GM12878 (cell line): ENCODE data around the gene MBNL1. TPM values are rescaled to one million over a fixed set of nuclear protein-coding genes. Genes with fewer than 3 reads are reported as not detected.

Source experiments
- ATAC-seq: fragments of 200-7000 bp; cut with Tn5 transposase; 3 replicates; pipeline ENCODE4 v1.9.1; 2020; ENCODE audit warnings: mild to moderate bottlenecking, moderate library complexity
- BruUV-seq: library from RNA; stranded (reverse); fragments of 400-500 nt; replicated peaks from 2 replicates; lab custom pipeline; 2021; lab: Mats Ljungman, UMichigan
- CTCF ChIA-PET: fragments of 300-600 bp; sonication (Branson Sonifier 250); formaldehyde crosslinking; extraction: SDS; loops from one replicate; lab custom pipeline; 2021; ENCODE audit warnings: inconsistent platforms; lab: Yijun Ruan, JAX
- POLR2A ChIA-PET: fragments of 350-600 bp; formaldehyde crosslinking; extraction: SDS; loops from one replicate; lab custom pipeline; 2021; ENCODE audit warnings: inconsistent platforms; lab: Charles Lee
- RAD21 ChIA-PET: fragments of 300-600 bp; sonication (Branson Sonifier 250); formaldehyde crosslinking; loops from one replicate; lab custom pipeline; 2023; ENCODE audit warnings: antibody characterized with exemption; ENCODE audit not compliant: unreplicated experiment; lab: Charles Lee
- SMC1A ChIA-PET: fragments of 300-600 bp; sonication (Branson Sonifier 250); formaldehyde crosslinking; loops from one replicate; lab custom pipeline; 2023; ENCODE audit not compliant: unreplicated experiment, uncharacterized antibody; lab: Charles Lee
- DNase-seq: peaks from one replicate; pipeline ENCODE4 v3.0.0-alpha.2; 2011; ENCODE audit warnings: low read depth, low spot score
- FAIRE-seq: peaks from 3 replicates; lab custom pipeline; 2011; peaks lifted over from hg19 to GRCh38; lab: Jason Lieb, UNC
- H2AFZ ChIP-seq: 2 replicates; pipeline ENCODE4 v1.6.0; 2011; ENCODE audit warnings: low read depth, low read length, control low read depth; ENCODE audit not compliant: control insufficient read depth
- H3K27ac ChIP-seq: 2 replicates; pipeline ENCODE4 v1.5.1; 2011; ENCODE audit warnings: control low read depth; ENCODE audit not compliant: control insufficient read depth, insufficient read depth
- H3K27me3 ChIP-seq, 2 experiments: replicated peaks in 1 of 2; 2 replicates each; pipeline versions ENCODE4 v1.6.0 to v1.6.1; 2011; ENCODE audit warnings: low read length in 1 of 2; ENCODE audit not compliant: control insufficient read depth in 2 of 2, insufficient read depth in 2 of 2
- H3K36me3 ChIP-seq, 2 experiments: 2 replicates each; pipeline ENCODE4 v1.5.1; 2011; ENCODE audit warnings: low read length in 1 of 2; ENCODE audit not compliant: control insufficient read depth in 2 of 2, insufficient read depth in 2 of 2
- H3K4me1 ChIP-seq: 2 replicates; pipeline ENCODE4 v1.6.1; 2011; ENCODE audit warnings: mild to moderate bottlenecking, low read length, moderate library complexity, mixed read lengths; ENCODE audit not compliant: control insufficient read depth, insufficient read depth
- H3K4me2 ChIP-seq: 2 replicates; pipeline ENCODE4 v1.6.0; 2011; ENCODE audit warnings: control low read depth; ENCODE audit not compliant: control insufficient read depth, insufficient read depth
- H3K4me3 ChIP-seq: fragments of 200-600 bp; sonication (generic); 2 replicates; pipeline ENCODE4 v1.5.1; 2016
- H3K79me2 ChIP-seq: 2 replicates; pipeline ENCODE4 v1.6.0; 2011; ENCODE audit warnings: low read length; ENCODE audit not compliant: control insufficient read depth, insufficient read depth
- H3K9ac ChIP-seq: 2 replicates; pipeline ENCODE4 v1.8.0; 2011; ENCODE audit warnings: low read length, control low read depth, mixed read lengths; ENCODE audit not compliant: control insufficient read depth, insufficient read depth
- H3K9me3 ChIP-seq: replicated peaks from 3 replicates; pipeline ENCODE4 v1.5.1; 2011; ENCODE audit warnings: mild to moderate bottlenecking, low read length; ENCODE audit not compliant: control insufficient read depth, insufficient read depth
- H4K20me1 ChIP-seq: 2 replicates; pipeline ENCODE4 v1.6.0; 2011; ENCODE audit not compliant: control insufficient read depth, insufficient read depth
- ASH2L ChIP-seq: fragments of 300-600, 200-600 bp; sonication (generic); IDR thresholded peaks from 2 replicates; pipeline ENCODE4 v1.6.1; 2017; ENCODE audit warnings: low read depth, mild to moderate bottlenecking, borderline replicate concordance
- BACH1 ChIP-seq: fragments of 450-650 bp; IDR thresholded peaks from 2 replicates; pipeline ENCODE4 v1.6.1; 2017; ENCODE audit warnings: mild to moderate bottlenecking, borderline replicate concordance
- CBFB ChIP-seq: IDR thresholded peaks from 2 replicates; pipeline ENCODE4 v1.6.1; 2016; ENCODE audit warnings: antibody characterized with exemption, low read depth
- ELK1 ChIP-seq: IDR thresholded peaks from 2 replicates; pipeline ENCODE4 v1.6.1; 2012; ENCODE audit warnings: low read depth, low read length, improper control_type of control experiment
- ETV6 ChIP-seq, 2 experiments: fragments of 450-650 bp in 1 of 2; IDR thresholded peaks in 1 of 2; conservative IDR thresholded peaks in 1 of 2; 2 replicates each; pipeline ENCODE4 v1.6.1; 2014; ENCODE audit warnings: antibody characterized with exemption in 1 of 2, borderline replicate concordance in 1 of 2, low read depth in 1 of 2, mild to moderate bottlenecking in 1 of 2, moderate library complexity in 1 of 2
- JUNB ChIP-seq: IDR thresholded peaks from 2 replicates; pipeline ENCODE4 v1.6.1; 2016; ENCODE audit warnings: antibody characterized with exemption, mild to moderate bottlenecking
- NFIC ChIP-seq: IDR thresholded peaks from 2 replicates; pipeline ENCODE4 v1.6.1; 2012; ENCODE audit warnings: low read depth, mild to moderate bottlenecking, inconsistent platforms, low read length, moderate library complexity
- NFXL1 ChIP-seq: fragments of 450-650 bp; IDR thresholded peaks from 2 replicates; pipeline ENCODE4 v1.6.1; 2017; ENCODE audit warnings: antibody characterized with exemption, mild to moderate bottlenecking, borderline replicate concordance
- NFYA ChIP-seq: IDR thresholded peaks from 2 replicates; pipeline ENCODE4 v1.6.1; 2011; ENCODE audit warnings: low read depth, mild to moderate bottlenecking, low read length, improper control_type of control experiment, borderline replicate concordance
- POLR2A ChIP-seq: IDR thresholded peaks from 2 replicates; pipeline ENCODE4 v1.6.1; 2011; ENCODE audit warnings: low read depth, mild to moderate bottlenecking, low read length
- POLR2AphosphoS5 ChIP-seq: IDR thresholded peaks from 2 replicates; pipeline ENCODE4 v1.6.1; 2011; ENCODE audit warnings: mild to moderate bottlenecking, low read length, inconsistent platforms
- ZBTB11 ChIP-seq: fragments of 450-650 bp; formaldehyde crosslinking; IDR thresholded peaks from 2 replicates; pipeline ENCODE4 v1.5.0; 2022; ENCODE audit warnings: mild to moderate bottlenecking, missing genetic modification characterization
- ZZZ3 ChIP-seq: IDR thresholded peaks from 2 replicates; pipeline ENCODE4 v1.6.1; 2011; ENCODE audit warnings: low read depth; ENCODE audit not compliant: control insufficient read depth, insufficient read length
- WGBS: methylation state at CpG from one replicate; pipeline ENCODE4 v1.1.6; 2016; ENCODE audit warnings: low lambda C conversion rate; ENCODE audit not compliant: insufficient replicate concordance, insufficient coverage; ENCODE audit errors: missing lambda C conversion rate; 5-methylcytosine and 5-hydroxymethylcytosine counted together
- in situ Hi-C: fragments of 300-500 bp; cut with MboI; formaldehyde crosslinking; loops from 9 replicates; pipeline ENCODE4 v1.14.3; 2018; ENCODE audit warnings: mixed read lengths
- intact Hi-C: fragments of 100-400 bp; cut with micrococcal nuclease; formaldehyde crosslinking; loops from one replicate; pipeline ENCODE4 v1.14.2; 2022; ENCODE audit not compliant: unreplicated experiment
- polyA plus RNA-seq, 11 experiments: library from polyadenylated mRNA; depleted of rRNA in 4 of 11; unstranded in 6 of 11; stranded (reverse) in 5 of 11; fragments of >200 nt; fragmentation: Nextera tagmentation in 4 of 11; fragmentation: Illumina TruSeq in 1 of 11; extraction: Ambion mirVana in 4 of 11; extraction: Trizol in 1 of 11; gene quantifications; 1 replicate in 1 of 11; 2 replicates in 10 of 11; pipeline versions ENCODE4 v1.2.1 to v1.2.3, GENCODE V29; 2011 to 2016; ENCODE audit warnings: inconsistent platforms in 2 of 11, missing spikeins in 2 of 11, low read depth in 1 of 11
- total RNA-seq, 4 experiments: library from RNA; depleted of rRNA in 3 of 4; stranded (reverse); fragments of >200 nt in 3 of 4; fragmentation: Illumina TruSeq in 1 of 4; extraction: Trizol in 1 of 4; gene quantifications; 2 replicates each; pipeline versions ENCODE4 v1.2.1 to v1.2.3, GENCODE V29; 2013 to 2021

Gene MBNL1
- total and polyA plus RNA-seq, 10 of the 15 experiments (the other 5 are each of a cell fraction or from before 2014, with no cell fraction given), result 59.6 to 337 (median 143) TPM

GRCh38 chr3:152421162-152421561 lies 152.4 kb downstream of the MBNL1 start:
- Histone ChIP-seq H3K9me3 (peaks cover 3% of the 10 kb centered on the region; the same call in 1 of the 3 replicates), H3K4me1 (no peaks in the 10 kb centered on the region; the same call in 1 of the 2 replicates), H3K36me3 (peaks cover 12 to 24% of the 10 kb centered on the region in 2 experiments), H3K4me3 (no peak overlapping the region), H2AFZ (no peak overlapping the region), H3K79me2 (no peaks in the 10 kb centered on the region; the same call in 1 of the 2 replicates), H4K20me1 (no peaks in the 10 kb centered on the region), H3K9ac (no peak overlapping the region), H3K4me2 (no peak overlapping the region), H3K27me3 (no peaks in the 10 kb centered on the region), H3K27ac (no peak overlapping the region)
- RAD21 ChIA-PET, result no interaction called here
- in situ Hi-C loops (no loop called here), intact Hi-C loops (no loop called here)
- 98% methylated on average over 6 of the region's 6 CpGs for WGBS
- DNase-seq, result no peak
- POLR2A ChIA-PET, result no interaction called here
- CTCF ChIA-PET, result interaction anchor here (0.6 kb wide), 1 partner anchor 38 kb away, joined by 4 read pairs; no protein-coding TSS in a partner anchor
- no peak for TF ChIP-seq NFIC
- no peak for TF ChIP-seq NFXL1
- no peak for TF ChIP-seq ETV6 (conservative IDR thresholded peaks at IDR 0.05 in 1 of 2, IDR thresholded peaks at IDR 0.05 in 1 of 2; ENCODE audit: borderline replicate concordance in 1 of 2, low read depth in 1 of 2)
- no peak for TF ChIP-seq JUNB
- no peak for TF ChIP-seq ELK1
- TF ChIP-seq POLR2AphosphoS5, result no peak
- TF ChIP-seq ZBTB11, result no peak
- no peak for TF ChIP-seq BACH1
- TF ChIP-seq ASH2L, result no peak
- no peak for TF ChIP-seq POLR2A
- TF ChIP-seq CBFB, result no peak
- TF ChIP-seq NFYA, result no peak
- no peak for TF ChIP-seq ZZZ3
- SMC1A ChIA-PET, result interaction anchor here (1.0 to 1.5 kb wide), 4 partner anchors 19 to 237 kb away, joined by 3 to 5 read pairs (median 4); no protein-coding TSS in a partner anchor
- no peak for ATAC-seq
- no peak for FAIRE-seq
- BruUV-seq, result no TSS peak
